Spleen (tissue), 11 donors: ENCODE data around the gene TYRP1. TPM values are rescaled to one million over a fixed set of nuclear protein-coding genes. Genes with fewer than 3 reads are reported as not detected.

Source experiments
- DNase-seq: peaks from one replicate; pipeline ENCODE4 v3.0.0-alpha.2; 2020
- H3K27ac ChIP-seq, 8 donors: fragments of 200-600 bp; sonication (generic) in 7 of 8; 1 replicate in 4 of 8; 2 replicates in 4 of 8; pipeline versions ENCODE4 v1.5.0 to v1.8.0; 2016 to 2021; ENCODE audit warnings: inconsistent platforms in 4 of 8, mild to moderate bottlenecking in 4 of 8, moderate library complexity in 1 of 8
- H3K27me3 ChIP-seq, 7 donors: fragments of 200-600 bp; sonication (generic) in 6 of 7; replicated peaks in 1 of 7; 1 replicate in 4 of 7; 2 replicates in 3 of 7; pipeline versions ENCODE4 v1.5.0 to v1.8.0; 2016 to 2021; ENCODE audit warnings: inconsistent platforms in 3 of 7, mild to moderate bottlenecking in 1 of 7
- H3K36me3 ChIP-seq, 6 donors: fragments of 200-600 bp; sonication (generic) in 5 of 6; 1 replicate in 4 of 6; 2 replicates in 2 of 6; pipeline versions ENCODE4 v1.5.0 to v1.8.0; 2016 to 2021; ENCODE audit warnings: inconsistent platforms in 2 of 6
- H3K4me1 ChIP-seq, 6 donors: fragments of 200-600 bp; sonication (generic) in 5 of 6; 1 replicate in 3 of 6; 2 replicates in 3 of 6; pipeline versions ENCODE4 v1.5.0 to v1.8.0; 2016 to 2021; ENCODE audit warnings: inconsistent platforms in 3 of 6
- H3K4me3 ChIP-seq, 8 donors: fragments of 200-600 bp; sonication (generic) in 7 of 8; 1 replicate in 4 of 8; 2 replicates in 4 of 8; pipeline versions ENCODE4 v1.5.0 to v1.8.0; 2016 to 2021; ENCODE audit warnings: inconsistent platforms in 4 of 8, mild to moderate bottlenecking in 4 of 8, moderate library complexity in 2 of 8
- H3K9me3 ChIP-seq, 8 donors: fragments of 200-600 bp; sonication (generic) in 7 of 8; 1 replicate in 4 of 8; 2 replicates in 4 of 8; pipeline versions ENCODE4 v1.5.0 to v1.8.0; 2016 to 2021; ENCODE audit warnings: inconsistent platforms in 4 of 8
- POLR2A ChIP-seq, 3 donors: fragments of 450-650 bp; IDR thresholded peaks; one replicate each; pipeline ENCODE4 v1.5.1; 2017; ENCODE audit warnings: antibody characterized with exemption in 3 of 3, mild to moderate bottlenecking in 1 of 3
- POLR2AphosphoS5 ChIP-seq, 3 donors: sonication (generic); formaldehyde crosslinking; IDR thresholded peaks; one replicate each; pipeline ENCODE4 v1.5.1; 2017; ENCODE audit warnings: antibody characterized with exemption in 3 of 3
- WGBS, 5 donors: extraction: QIAGEN DNeasy Blood & Tissue Kit in 3 of 5; methylation state at CpG; one replicate each; pipeline versions ENCODE4 v1.1.5 to v1.1.7; 2013 to 2018; 5-methylcytosine and 5-hydroxymethylcytosine counted together
- intact Hi-C: fragments of 100-400 bp; cut with DNase I; formaldehyde crosslinking; loops from one replicate; pipeline ENCODE4 v1.15.0; 2023; ENCODE audit warnings: low total_unique reads
- polyA plus RNA-seq, 3 donors: library from polyadenylated mRNA; stranded (reverse); fragments of 200-250 nt; gene quantifications; one replicate each; pipeline ENCODE4 v1.2.1, GENCODE V29; 2013
- total RNA-seq, 7 donors: library from RNA; depleted of rRNA in 3 of 7; stranded (reverse); fragments of >200 nt in 3 of 7; fragmentation: NEBNext Ultra II Directional in 4 of 7; extraction: Animal tissue kit (Norgen Biotek cat#: 25700) in 4 of 7; gene quantifications; one replicate each; pipeline versions ENCODE4 v1.1.0 to v1.2.1, GENCODE V29; 2016 to 2021
- TF ChIP-seq, protein P1 (sequence below), 11 experiments: fragments of 200-600 bp in 7 of 11; fragments of 450-650 bp in 4 of 11; sonication (generic) in 4 of 11; IDR thresholded peaks in 8 of 11; conservative IDR thresholded peaks in 3 of 11; 1 replicate in 7 of 11; 2 replicates in 4 of 11; pipeline versions ENCODE4 v1.4.0 to v1.8.0; 2016 to 2021; ENCODE audit warnings: antibody characterized with exemption in 11 of 11, inconsistent platforms in 4 of 11, mild to moderate bottlenecking in 1 of 11
- donor health status: healthy with polysubstance abuse.
- donor health status: DM: no; HTN: no; CAD: no; lungs with moderate emphysema.
- donor health status: DM: no; HTN: no; CAD: no.
- donor health status: Bipolar disorder and iron deficiency.
- donor health status: healthy.
- donor health status: DM: no; HTN: no; CAD: no.
- donor health status: DM: yes; HTN: yes; CAD: no.

Gene TYRP1
- total and polyA plus RNA-seq, 10 donors: not detected

DNA sequence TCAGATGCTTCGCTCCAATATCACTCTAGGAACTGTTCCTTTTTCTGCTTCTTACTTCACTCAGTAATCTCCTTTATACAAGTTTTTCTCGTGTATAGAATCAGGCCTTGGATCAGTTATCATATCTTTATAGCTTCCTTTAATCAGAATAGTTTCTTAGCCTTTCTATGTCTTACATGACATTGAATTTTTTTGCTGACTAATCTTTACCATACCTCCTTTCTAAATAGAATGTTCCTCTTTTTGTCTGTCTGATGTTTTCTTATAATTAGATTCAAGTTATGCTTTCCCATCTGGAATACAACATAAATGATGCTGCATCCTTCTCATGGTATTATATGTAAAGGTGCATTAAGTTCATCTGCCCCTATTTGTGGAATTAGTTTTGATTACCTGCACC is 40.2 kb upstream of the TYRP1 start:
- TF ChIP-seq POLR2AphosphoS5 (IDR thresholded peaks at IDR 0.05): no peak
- no peak for TF ChIP-seq POLR2A (IDR thresholded peaks at IDR 0.05)
- TF ChIP-seq, protein P1, sequence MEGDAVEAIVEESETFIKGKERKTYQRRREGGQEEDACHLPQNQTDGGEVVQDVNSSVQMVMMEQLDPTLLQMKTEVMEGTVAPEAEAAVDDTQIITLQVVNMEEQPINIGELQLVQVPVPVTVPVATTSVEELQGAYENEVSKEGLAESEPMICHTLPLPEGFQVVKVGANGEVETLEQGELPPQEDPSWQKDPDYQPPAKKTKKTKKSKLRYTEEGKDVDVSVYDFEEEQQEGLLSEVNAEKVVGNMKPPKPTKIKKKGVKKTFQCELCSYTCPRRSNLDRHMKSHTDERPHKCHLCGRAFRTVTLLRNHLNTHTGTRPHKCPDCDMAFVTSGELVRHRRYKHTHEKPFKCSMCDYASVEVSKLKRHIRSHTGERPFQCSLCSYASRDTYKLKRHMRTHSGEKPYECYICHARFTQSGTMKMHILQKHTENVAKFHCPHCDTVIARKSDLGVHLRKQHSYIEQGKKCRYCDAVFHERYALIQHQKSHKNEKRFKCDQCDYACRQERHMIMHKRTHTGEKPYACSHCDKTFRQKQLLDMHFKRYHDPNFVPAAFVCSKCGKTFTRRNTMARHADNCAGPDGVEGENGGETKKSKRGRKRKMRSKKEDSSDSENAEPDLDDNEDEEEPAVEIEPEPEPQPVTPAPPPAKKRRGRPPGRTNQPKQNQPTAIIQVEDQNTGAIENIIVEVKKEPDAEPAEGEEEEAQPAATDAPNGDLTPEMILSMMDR (IDR thresholded peaks at IDR 0.05 in 8 of 11, conservative IDR thresholded peaks at IDR 0.05 in 3 of 11): no peak
- intact Hi-C loops: no loop called here

DNA sequence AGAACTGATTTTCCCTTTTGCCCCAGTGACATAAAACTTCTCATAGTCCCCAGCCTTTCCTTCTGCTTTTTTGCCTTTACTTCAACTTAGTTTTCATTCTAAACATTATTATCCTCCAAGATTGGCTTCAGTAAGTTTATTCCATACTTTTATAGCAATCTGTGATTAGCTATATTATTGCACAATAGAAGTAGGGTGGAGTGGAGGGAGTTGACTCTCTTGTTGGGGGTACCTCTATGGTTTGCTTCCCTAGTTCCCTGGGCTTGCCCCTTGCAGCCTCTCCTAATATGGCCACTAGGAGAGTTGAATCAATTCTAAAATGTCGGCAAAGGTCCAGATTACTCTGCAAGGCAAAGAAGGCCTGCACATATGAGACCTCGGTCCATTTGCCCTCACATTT is 36.4 kb upstream of the TYRP1 start:
- H3K27me3 ChIP-seq: no peaks in the 10 kb centered on the region
- no peaks in the 10 kb centered on the region for H3K4me1 ChIP-seq
- TF ChIP-seq POLR2A (IDR thresholded peaks at IDR 0.05) (no peak), POLR2AphosphoS5 (IDR thresholded peaks at IDR 0.05) (no peak)
- TF ChIP-seq, protein P1 (IDR thresholded peaks at IDR 0.05 in 8 of 11, conservative IDR thresholded peaks at IDR 0.05 in 3 of 11): no peak
- H3K27ac ChIP-seq: no peak overlapping the region
- intact Hi-C loops: no loop called here
- no peaks in the 10 kb centered on the region for H3K36me3 ChIP-seq
- peaks cover 0 to 29% (median 12%) of the 10 kb centered on the region in 8 donors for H3K9me3 ChIP-seq
- no peak for DNase-seq
- 90 to 96% (median 94%) methylated on average over 2 of the region's 2 CpGs for WGBS, 5 donors
- no peak overlapping the region for H3K4me3 ChIP-seq

More for the DNA sequence above, 40.2 kb upstream of the TYRP1 start:
- Histone ChIP-seq H3K27ac (no peak overlapping the region), H3K4me1 (no peaks in the 10 kb centered on the region), H3K9me3 (peaks cover 0 to 12% (median 5%) of the 10 kb centered on the region in 8 donors), H3K27me3 (no peaks in the 10 kb centered on the region), H3K36me3 (no peaks in the 10 kb centered on the region), H3K4me3 (no peak overlapping the region)
- 4 to 36% (median 7%) methylated on average over 2 of the region's 2 CpGs for WGBS, 5 donors
- DNase-seq: no peak

DNA sequence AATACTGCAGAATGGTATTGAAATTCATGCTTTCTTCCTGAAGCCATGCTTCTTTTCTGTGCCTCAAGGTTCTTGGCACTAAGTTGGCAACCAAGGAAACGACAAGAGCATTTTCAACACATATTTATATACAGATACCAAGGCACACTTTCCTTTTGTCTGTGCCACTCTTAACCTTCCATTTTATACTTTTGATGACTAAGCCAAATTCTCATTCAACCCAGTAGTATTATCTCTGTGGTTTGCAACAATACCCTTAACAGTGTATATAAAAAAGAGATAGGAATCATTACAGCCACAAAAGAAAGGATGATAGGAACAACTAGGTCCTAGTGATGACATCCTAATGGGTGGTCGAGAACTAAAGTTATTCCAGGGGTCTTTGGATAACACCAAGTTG is 36.0 kb upstream of the TYRP1 start:
- Histone ChIP-seq H3K27ac (no peak overlapping the region), H3K4me3 (no peak overlapping the region), H3K9me3 (peaks cover 0 to 29% (median 12%) of the 10 kb centered on the region in 8 donors), H3K4me1 (no peaks in the 10 kb centered on the region), H3K36me3 (no peaks in the 10 kb centered on the region), H3K27me3 (no peaks in the 10 kb centered on the region)
- no peak for DNase-seq
- intact Hi-C loops: no loop called here
- TF ChIP-seq, protein P1 (IDR thresholded peaks at IDR 0.05 in 8 of 11, conservative IDR thresholded peaks at IDR 0.05 in 3 of 11): no peak
- TF ChIP-seq POLR2A (IDR thresholded peaks at IDR 0.05): no peak
- TF ChIP-seq POLR2AphosphoS5 (IDR thresholded peaks at IDR 0.05): no peak
- 71 to 87% (median 83%) methylated on average over 2 of the region's 2 CpGs for WGBS, 5 donors

DNA sequence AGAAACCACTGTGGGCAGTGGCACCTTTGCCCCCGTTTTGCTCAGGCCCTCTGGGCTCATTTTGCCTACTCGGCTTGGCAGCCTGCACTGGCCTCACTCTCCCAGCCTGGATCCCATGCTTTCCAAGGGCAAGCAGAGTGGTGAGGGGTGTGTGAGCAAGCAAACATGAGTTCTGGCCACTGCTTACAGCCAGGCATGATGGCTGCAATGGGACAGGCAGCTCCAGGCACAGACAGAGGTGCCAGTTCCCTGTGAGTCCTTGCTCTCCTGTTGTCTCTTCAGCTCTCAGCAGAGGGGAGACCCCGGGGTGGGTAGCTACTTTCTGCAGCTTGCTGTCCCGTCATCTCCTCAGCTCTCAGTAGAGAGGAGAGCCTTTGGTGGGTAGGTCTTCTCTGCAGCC is 35.2 kb upstream of the TYRP1 start:
- intact Hi-C loops: no loop called here
- Histone ChIP-seq H3K27me3 (no peaks in the 10 kb centered on the region), H3K4me3 (no peak overlapping the region), H3K27ac (no peak overlapping the region), H3K36me3 (no peaks in the 10 kb centered on the region), H3K9me3 (peaks cover 0 to 29% (median 12%) of the 10 kb centered on the region in 8 donors), H3K4me1 (no peaks in the 10 kb centered on the region)
- WGBS, 5 donors: 70 to 91% (median 78%) methylated on average over 4 of the region's 4 CpGs
- TF ChIP-seq POLR2AphosphoS5 (IDR thresholded peaks at IDR 0.05) (no peak), POLR2A (IDR thresholded peaks at IDR 0.05) (no peak)
- TF ChIP-seq, protein P1 (IDR thresholded peaks at IDR 0.05 in 8 of 11, conservative IDR thresholded peaks at IDR 0.05 in 3 of 11): no peak
- DNase-seq: peak; percentile 42
